CD4-positive, alpha-beta T cell treated with Interleukin-6 at 100 ng/mL for 8 hours (primary cell): ENCODE measurements around the gene CCNY.

Experiments
- DNase-seq: peaks from one replicate; pipeline ENCODE4 v3.0.0-alpha.2; 2020; ENCODE audit warnings: mixed read lengths, low spot score

CCNY gene

GRCh38 chr10:35331894-35332640, 4.2 kb upstream of the CCNY start:
- no peak for DNase-seq

GRCh38 chr10:35334297-35334696, 2.0 kb upstream of the CCNY start:
- DNase-seq = no peak

GRCh38 chr10:35335133-35336083, 901 bp upstream of the CCNY start:
- DNase-seq = no peak

- DNase-seq = no peak
These were observed 863 bp downstream of the CCNY start for GRCh38 chr10:35336921-35337823.

DNA sequence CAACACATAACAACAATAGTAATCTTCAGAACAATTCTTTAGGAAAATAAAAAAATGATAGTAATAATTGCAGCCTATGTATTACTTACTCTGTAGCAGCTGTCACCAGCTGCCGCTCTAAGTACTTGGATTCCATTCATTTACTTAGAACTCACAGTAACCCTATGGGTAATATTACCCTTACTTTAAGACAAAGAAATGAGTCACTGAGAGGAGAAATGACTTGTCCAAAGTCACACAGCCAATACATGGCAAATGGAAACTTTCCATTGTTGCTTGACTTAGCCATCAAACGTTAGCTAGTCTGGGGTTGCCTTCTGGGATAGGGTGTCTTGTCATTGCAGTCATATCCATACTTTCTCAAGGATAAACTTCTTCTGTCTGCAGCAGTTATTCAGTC, 3.6 kb downstream of the CCNY start:
- no peak for DNase-seq

DNA sequence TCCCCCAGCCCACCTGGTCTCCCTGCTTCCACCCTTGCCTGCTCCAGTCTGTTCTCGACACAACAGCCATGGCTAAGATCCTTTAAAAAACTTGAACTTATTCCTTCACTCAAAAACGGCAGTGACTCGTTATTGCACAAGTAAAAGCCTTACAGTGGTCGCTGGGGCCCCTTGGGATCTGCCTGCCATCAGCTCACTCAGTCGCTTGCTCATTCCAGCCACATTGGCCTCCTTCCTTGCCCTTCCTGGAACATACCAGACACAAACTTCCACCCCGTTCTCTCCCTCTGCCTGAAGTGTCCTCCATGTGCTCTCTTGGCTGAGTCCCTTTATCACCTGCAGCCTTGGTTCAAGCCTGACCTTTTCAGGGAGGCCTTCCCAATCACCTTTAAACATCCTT, 4.7 kb downstream of the CCNY start:
- DNase-seq = no peak

- DNase-seq = peak; percentile 24
These were observed 5.2 kb downstream of the CCNY start for GRCh38 chr10:35341521-35341920.

- no peak for DNase-seq
These were observed 6.0 kb downstream of the CCNY start for GRCh38 chr10:35342183-35342753.

GRCh38 chr10:35343739-35344138, 7.4 kb downstream of the CCNY start:
- DNase-seq = no peak

DNA sequence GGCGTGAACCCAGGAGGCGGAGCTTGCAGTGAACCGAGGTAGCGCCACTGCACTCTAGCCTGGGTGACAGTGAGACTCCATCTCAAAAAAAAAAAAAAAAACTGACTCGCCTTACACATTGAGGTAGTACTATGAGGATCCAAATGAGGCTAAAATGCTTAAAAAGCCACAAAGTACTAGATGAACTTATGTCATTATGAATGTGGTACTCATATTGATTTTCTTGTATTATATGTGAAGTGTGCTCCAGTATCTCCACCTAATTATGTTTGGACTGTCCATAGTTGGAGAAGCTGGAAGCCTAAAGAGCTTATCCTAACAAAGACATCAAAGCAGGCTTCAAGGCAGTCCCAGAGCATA, 9.1 kb downstream of the CCNY start:
- DNase-seq = no peak

GRCh38 chr10:35346248-35346647, 9.9 kb downstream of the CCNY start:
- DNase-seq = no peak

DNA sequence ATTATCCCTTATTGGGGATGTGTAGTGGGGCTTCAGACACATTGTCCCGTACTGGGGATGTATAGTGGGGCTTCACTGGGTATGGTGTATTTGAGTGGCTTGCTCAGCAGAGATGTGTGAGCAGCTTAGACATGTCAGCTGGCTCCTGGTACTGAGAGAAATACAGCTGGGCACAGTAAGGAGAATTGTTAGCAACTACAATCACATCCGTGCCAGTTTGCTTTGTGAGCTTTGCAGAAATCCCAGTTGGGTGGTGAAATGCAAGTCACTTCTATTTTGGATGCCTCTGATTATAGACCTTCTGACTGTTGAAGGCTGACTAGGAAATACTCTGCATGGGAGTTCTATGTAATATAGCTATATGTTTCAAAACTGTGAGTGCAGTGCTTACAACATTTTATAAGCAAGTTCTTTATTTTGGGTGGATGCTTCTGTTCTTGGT, 10.8 kb downstream of the CCNY start:
- DNase-seq = no peak

DNA sequence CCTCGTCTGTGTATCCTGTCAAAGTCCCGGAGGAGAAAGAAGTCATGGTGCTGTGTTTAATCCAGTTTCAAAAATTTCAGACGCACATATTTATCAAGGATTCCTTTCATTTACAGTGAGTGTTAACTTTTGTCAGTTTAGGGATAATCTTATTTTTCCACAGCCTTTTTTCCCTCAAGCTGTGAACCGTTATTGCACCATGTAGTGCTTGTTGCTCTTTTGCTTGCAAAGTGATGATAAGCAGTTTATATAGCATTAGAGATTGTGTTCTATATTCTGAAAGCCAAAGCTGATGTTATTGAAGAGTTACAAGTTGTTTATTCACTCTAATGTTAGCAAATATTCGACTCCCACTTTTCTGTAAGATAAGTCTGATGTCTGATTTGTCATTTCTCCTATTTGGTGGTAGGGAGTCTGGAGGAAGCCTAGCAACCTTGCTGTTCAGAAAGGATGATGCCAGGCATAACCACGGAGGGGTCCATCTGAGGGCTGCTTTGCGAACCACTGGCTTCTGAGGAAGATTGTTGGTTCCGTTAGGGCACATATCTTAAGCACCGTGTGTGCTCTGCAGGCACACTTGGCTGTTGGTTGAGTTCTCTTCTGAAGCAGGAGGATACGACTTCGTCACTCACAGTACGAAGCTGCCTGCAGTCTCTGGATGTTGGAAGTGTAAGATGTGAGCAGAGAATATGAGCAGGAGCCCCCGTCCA, 11.7 kb downstream of the CCNY start:
- no peak for DNase-seq

DNA sequence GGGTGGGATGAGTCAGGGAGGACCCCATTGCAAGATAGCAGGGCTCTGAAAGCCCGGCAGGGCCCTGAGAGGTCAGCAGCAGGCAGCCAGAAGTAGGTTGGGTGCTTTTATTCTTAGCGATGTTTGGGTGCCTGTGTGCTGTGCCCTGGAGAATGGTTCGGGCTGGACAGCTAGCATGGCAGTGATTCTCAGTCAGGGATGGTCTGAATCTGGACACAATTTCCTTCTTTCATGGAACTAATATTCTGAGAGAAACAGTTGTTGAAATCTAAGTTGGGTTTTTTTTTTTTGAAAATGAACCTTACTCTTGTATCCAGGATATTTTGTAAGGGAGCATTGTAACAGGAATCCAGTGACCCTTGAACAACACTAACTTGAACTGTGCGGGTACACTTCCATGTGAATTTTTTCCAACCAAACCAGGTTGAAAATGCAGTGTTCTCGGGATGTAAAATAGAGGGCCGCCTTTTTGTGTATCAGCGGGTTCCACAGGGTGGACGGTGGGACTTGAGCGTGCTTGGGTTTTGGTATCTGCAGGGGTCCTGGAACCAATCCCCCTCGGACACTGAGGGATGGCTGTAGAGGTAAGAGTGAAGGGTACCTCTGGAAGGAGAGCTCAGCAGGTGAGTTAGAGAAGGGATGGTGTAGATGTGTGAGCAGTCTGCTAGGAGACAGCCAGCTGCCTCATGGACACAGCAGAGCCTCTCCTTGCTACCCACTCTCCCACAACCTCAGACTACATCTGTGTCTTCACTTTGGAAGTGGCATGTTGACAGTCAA, 12.5 kb downstream of the CCNY start:
- DNase-seq = no peak

- DNase-seq = no peak
These were observed 13.1 kb downstream of the CCNY start for GRCh38 chr10:35349389-35349915.

GRCh38 chr10:35351021-35351420, 14.7 kb downstream of the CCNY start:
- DNase-seq = no peak

DNA sequence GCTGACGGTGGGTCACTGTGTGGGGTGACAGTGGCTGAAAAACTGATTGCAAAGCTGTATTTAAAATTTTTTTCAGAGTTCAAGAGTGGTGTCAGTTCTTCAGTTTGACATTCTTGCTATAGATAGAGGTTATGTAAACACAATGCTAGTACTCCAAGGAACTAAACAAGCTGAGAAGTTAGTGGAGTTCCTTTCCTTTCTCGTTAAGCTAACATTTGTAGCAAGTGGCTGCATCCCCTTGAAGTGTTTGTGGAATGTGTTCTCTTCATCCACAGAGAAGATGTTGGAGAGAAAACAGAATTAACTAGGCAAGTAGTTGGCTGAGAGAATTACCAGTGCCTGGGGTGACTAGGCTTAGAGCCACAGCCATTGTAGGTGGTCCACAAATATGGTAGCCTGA, 15.8 kb downstream of the CCNY start:
- DNase-seq = no peak

DNA sequence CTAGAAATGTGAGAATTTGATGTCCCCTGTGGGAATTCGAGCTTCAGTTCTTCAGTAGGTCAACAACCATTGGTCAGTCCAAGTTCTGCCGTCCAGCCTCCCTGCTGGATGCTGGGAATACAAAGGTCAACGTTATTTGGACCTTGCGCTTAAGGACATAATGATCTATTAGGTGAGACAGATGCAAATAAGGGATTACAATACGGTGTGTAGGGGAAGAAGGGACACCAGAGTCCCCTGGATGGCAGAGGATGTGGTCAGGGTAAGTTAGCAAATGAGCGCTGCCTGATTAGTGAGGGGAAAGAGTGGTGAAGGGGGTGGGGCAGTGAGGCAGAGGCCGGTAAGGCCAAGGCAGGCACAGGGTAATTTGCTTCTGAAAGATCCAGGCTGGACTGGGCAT, 16.2 kb downstream of the CCNY start:
- no peak for DNase-seq

GRCh38 chr10:35353395-35353794, 17.1 kb downstream of the CCNY start:
- no peak for DNase-seq

- DNase-seq = no peak
These were observed 17.5 kb downstream of the CCNY start for GRCh38 chr10:35353805-35354204.
